Stomach smooth muscle (tissue), 2 donors: ENCODE data around the gene ZBTB7C.

Source experiments
- H3K27ac ChIP-seq: one replicate; pipeline ENCODE4 v1.7.0; 2013; ENCODE audit warnings: mild to moderate bottlenecking, low read length, inconsistent platforms
- H3K27me3 ChIP-seq, 2 donors: one replicate each; pipeline ENCODE4 v1.7.0; 2013; ENCODE audit warnings: low read length in 2 of 2; ENCODE audit not compliant: insufficient read depth in 2 of 2, control insufficient read depth in 1 of 2
- H3K36me3 ChIP-seq, 2 donors: one replicate each; pipeline ENCODE4 v1.7.0; 2013; ENCODE audit warnings: low read length in 2 of 2; ENCODE audit not compliant: control insufficient read depth in 2 of 2, insufficient read depth in 2 of 2
- H3K4me1 ChIP-seq: one replicate; pipeline ENCODE4 v1.7.0; 2013; ENCODE audit warnings: low read length; ENCODE audit not compliant: control insufficient read depth, insufficient read depth
- H3K4me3 ChIP-seq, 2 donors: one replicate each; pipeline ENCODE4 v1.7.0; 2013; ENCODE audit warnings: low read length in 2 of 2
- H3K9ac ChIP-seq, 2 donors: one replicate each; pipeline ENCODE4 v1.7.0; 2013; ENCODE audit warnings: low read length in 2 of 2, mild to moderate bottlenecking in 1 of 2
- H3K9me3 ChIP-seq, 2 donors: one replicate each; pipeline ENCODE4 v1.7.0; 2013; ENCODE audit warnings: low read length in 2 of 2; ENCODE audit not compliant: control insufficient read depth in 2 of 2
- donor health status: healthy.
- donor health status: Pancreatic carcinoma.

The ZBTB7C gene

DNA sequence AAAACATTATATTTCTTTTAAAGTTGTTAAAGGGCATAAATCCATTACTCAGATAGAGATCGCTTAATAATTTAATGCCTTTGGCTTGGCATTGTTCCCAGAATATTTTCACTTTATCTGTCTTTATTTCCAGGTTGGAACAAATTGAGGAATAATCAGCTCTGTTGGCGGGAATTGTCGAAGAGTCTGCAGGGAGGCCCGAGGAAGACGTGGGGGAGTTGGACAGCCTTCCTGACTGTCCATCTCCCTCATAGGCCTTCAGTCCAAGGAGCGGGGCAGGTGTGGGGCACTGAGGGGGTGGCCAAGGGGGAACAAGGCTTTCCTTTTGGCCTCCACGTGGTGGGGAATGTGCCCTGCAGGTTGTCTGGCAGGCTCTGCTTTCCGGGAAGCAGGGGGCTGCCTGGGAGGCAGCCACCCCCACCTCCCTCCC lies 179.6 kb downstream of the ZBTB7C start:
- Histone ChIP-seq H3K9ac (no peak overlapping the region), H3K4me3 (no peak overlapping the region), H3K9me3 (no peaks in the 10 kb centered on the region), H3K27ac (no peak overlapping the region), H3K36me3 (no peaks in the 10 kb centered on the region), H3K4me1 (peaks cover 8% of the 10 kb centered on the region), H3K27me3 (no peaks in the 10 kb centered on the region)

DNA sequence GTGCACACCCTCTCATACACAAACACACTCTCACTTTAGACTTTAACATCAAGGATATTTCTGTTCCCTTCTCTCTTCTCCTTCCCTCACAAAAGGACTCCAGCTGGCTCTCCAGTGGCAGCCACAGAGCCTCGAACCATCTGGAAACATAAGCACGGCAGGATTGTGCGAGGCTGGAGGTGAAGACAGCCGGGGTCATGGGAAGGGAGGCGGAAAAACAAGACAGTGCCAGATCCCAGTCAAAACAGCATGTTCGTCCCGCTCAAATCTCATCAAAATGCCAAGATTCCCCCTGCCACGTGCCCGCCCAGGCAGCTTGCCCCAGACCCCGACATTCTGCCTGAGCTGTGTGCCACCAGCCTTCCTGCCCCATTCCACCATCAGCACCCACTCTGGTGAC lies 180.3 kb downstream of the ZBTB7C start:
- H3K27me3 ChIP-seq, result no peaks in the 10 kb centered on the region
- no peaks in the 10 kb centered on the region for H3K9me3 ChIP-seq
- peaks cover 8% of the 10 kb centered on the region for H3K4me1 ChIP-seq
- H3K4me3 ChIP-seq, result no peak overlapping the region
- no peak overlapping the region for H3K27ac ChIP-seq
- no peaks in the 10 kb centered on the region for H3K36me3 ChIP-seq
- no peak overlapping the region for H3K9ac ChIP-seq

DNA sequence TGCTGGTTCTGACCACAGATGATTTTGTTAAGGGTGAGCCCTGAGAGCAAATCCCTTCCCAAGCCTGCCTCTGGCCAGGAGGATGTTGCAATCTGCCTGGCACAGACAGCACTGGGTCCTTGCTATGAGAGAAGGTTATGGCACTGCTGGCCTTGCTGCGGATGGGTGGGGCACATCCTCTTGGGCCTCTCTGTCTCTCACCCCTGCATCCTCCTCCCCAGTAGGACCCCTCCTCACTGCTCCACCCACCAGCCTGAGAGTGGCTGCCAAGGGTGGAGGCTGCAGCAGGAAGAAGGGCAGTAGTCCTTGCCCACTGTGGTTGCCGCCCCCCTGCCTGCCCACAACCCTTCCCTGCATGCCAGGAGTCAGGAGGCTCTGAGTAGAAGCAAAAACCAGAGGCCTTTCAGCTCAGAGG lies 180.9 kb downstream of the ZBTB7C start:
- Histone ChIP-seq H3K4me3 (no peak overlapping the region), H3K27ac (no peak overlapping the region)

DNA sequence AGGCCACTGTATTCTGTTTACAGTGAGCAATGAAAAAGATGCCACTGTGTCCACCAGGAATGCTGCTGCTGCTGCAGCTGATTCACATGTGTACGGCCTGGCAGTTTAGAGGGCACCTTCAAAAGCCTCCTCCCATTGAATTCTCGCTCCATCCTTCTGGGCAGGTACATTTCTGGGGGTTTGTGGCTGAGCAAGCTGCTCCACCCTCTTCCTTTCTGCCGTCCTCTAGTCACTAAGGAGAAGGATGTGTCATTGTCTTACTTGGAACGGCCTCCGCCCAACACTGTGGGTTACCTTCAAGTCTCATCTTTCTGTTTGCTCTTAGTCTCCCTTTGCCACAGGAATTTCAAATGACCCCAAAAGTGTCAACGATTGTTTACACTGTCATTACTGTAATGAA lies 182.0 kb downstream of the ZBTB7C start:
- no peaks in the 10 kb centered on the region for H3K36me3 ChIP-seq
- H3K4me3 ChIP-seq, result no peak overlapping the region
- no peaks in the 10 kb centered on the region for H3K9me3 ChIP-seq
- no peak overlapping the region for H3K9ac ChIP-seq
- H3K4me1 ChIP-seq, result peaks cover 8% of the 10 kb centered on the region
- H3K27me3 ChIP-seq, result no peaks in the 10 kb centered on the region
- no peak overlapping the region for H3K27ac ChIP-seq

More for the DNA sequence above, 180.9 kb downstream of the ZBTB7C start:
- Histone ChIP-seq H3K9ac (no peak overlapping the region), H3K36me3 (no peaks in the 10 kb centered on the region), H3K27me3 (no peaks in the 10 kb centered on the region), H3K4me1 (peaks cover 8% of the 10 kb centered on the region), H3K9me3 (no peaks in the 10 kb centered on the region)

DNA sequence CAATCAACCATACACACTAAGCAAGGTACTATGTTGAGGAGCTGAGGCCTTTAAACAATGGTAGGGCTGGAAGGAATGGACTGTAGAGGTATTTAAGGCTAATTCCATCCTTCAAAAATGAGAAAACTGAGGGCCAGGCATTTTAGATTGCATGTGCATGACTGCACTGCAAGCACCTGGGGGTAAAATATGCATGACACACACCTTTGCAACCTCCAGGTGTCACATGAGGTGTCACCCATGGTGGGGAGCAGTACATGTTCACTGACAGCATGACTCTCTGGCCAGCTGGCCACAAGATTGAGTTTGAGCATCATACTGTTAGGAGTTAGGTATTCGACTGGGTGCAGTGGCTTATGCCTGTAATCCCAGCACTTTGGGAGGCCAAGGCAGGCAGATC lies 182.8 kb downstream of the ZBTB7C start:
- H3K9ac ChIP-seq, result no peak overlapping the region
- no peak overlapping the region for H3K4me3 ChIP-seq
- no peaks in the 10 kb centered on the region for H3K9me3 ChIP-seq
- H3K27ac ChIP-seq, result no peak overlapping the region
- H3K27me3 ChIP-seq, result no peaks in the 10 kb centered on the region
- no peaks in the 10 kb centered on the region for H3K36me3 ChIP-seq
- H3K4me1 ChIP-seq, result peaks cover 10% of the 10 kb centered on the region

DNA sequence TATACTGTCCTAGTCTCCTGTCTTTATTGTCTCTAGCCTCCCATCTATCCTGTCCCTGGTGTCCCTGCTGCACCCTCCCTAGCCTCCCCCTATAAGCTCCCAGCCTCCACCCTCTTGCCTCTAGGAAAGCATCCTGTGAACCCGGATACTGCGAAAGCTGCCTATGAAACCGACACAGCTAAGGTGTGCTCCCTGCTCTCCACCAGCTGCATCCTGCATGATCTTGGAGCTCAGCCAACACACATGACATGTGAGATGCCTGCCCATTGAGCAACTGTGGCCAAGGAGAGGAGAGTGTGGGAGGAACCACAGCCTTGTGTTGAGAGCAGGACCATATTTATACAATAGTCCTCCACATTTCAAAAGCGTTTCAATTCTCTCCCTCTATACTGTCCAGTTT lies 187.1 kb downstream of the ZBTB7C start:
- Histone ChIP-seq H3K4me3 (no peak overlapping the region), H3K27me3 (no peaks in the 10 kb centered on the region), H3K9ac (no peak overlapping the region), H3K36me3 (no peaks in the 10 kb centered on the region), H3K27ac (no peak overlapping the region), H3K4me1 (peaks cover 4% of the 10 kb centered on the region), H3K9me3 (no peaks in the 10 kb centered on the region)

DNA sequence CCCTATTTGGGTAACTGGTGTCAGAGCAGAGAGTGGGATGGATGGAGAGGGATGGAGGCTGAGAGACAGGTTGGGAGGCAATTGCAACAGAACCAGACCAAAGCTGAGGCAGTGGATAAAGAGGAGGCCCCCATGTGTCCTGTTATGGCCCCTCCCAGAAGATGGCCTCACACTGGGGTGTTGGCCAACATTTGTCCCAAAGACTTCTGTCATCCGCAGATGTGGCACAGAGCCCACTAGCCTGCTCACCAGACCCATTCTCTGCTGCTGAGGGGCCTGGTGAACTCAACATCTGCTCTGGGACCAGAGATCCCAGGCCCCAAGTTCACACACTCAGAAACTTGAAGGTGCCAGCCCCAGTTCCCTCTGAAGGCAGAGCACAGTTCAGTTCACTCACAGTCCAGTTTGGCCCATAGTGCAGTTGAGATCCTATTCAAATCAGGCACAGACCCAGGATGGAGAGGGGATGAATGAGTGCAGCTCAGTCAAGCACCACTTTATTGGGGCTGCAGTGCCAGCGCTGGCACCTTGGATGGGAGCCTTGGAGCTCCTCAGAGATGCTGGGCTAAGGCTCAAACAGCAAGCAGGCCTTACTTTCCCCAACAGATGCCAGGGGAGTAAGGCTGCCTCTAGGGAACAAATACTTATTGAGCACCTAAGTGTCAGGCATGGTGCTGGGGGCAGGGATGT lies 189.2 kb downstream of the ZBTB7C start:
- Histone ChIP-seq H3K27ac (no peak overlapping the region), H3K4me3 (no peak overlapping the region), H3K27me3 (no peaks in the 10 kb centered on the region), H3K4me1 (peaks cover 2% of the 10 kb centered on the region), H3K36me3 (no peaks in the 10 kb centered on the region), H3K9ac (no peak overlapping the region), H3K9me3 (no peaks in the 10 kb centered on the region)

DNA sequence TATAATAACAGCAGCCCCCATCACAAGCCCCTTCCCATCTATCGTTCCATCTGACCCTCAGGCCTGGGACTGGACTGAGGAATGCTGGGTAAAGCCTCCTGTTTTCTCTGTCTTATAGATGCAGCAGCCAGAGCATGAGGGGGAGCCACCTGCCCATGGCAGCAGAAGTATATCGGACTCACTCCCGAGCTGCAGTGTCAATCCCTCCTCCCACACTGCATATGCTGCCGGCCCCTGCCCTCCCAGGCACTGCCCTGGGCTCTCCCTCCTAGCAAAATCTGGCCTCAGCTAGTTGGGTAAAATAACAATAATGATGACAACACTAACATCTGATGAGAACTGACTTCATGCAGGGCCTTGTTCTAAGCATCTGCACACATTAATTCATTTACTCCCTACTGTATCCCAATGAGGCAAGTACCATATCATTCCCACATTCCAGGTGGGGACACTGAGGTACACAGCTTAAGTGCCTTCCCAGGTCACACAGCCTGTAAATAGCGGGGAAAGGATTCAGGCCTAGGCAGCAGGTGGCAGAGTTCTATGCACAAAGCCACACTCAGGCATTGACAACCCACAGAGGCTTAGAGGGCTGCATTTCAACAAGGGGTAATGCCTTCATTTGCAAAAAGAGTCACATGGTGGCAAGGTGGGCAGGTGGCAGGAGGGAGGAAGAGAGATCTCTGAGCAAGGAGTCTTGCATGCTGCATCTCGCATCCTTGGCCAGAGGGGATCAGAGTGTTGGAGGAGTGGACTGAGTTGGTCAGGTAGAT lies 190.0 kb downstream of the ZBTB7C start:
- no peaks in the 10 kb centered on the region for H3K9me3 ChIP-seq
- H3K27ac ChIP-seq, result no peak overlapping the region
- no peak overlapping the region for H3K4me3 ChIP-seq
- no peaks in the 10 kb centered on the region for H3K27me3 ChIP-seq
- peaks cover 2% of the 10 kb centered on the region for H3K4me1 ChIP-seq
- no peak overlapping the region for H3K9ac ChIP-seq
- no peaks in the 10 kb centered on the region for H3K36me3 ChIP-seq

DNA sequence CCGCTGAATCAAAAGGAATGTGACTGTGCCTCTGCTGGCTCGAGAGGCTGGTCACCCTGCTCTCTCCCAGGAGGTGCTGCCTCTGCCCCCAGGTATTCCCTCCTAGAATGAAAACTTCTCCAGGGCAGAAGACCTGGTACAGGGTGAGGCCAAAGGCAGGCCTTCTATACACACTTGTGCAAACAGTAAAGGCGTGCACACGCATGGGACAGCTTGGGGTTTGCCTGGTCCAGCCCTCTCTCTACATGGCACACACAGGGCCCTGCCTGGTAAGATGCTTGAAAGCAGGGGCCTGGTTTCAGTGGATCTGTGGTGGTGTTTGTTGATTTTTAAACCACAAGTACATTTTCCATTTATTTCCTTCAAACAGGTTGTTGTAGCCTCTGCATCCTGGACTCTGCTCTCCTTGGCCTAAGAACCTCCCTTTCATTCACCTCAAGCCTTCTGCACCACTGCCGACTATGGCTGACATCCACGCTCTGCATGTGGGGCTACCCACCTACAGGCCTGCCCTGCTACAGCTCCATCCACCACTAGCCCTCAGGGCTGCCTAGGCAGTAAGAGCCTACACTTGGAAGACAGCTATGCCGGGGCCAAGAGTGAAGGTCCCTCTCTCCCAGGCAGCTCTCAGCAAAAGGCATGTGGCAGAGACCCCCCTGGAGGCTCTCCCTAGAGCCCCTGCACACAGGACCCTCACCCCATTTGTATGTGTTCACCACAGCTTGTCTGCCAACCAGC lies 190.7 kb downstream of the ZBTB7C start:
- Histone ChIP-seq H3K27me3 (no peaks in the 10 kb centered on the region), H3K4me3 (no peak overlapping the region), H3K9ac (no peak overlapping the region), H3K9me3 (no peaks in the 10 kb centered on the region), H3K4me1 (peaks cover 2% of the 10 kb centered on the region), H3K27ac (no peak overlapping the region), H3K36me3 (no peaks in the 10 kb centered on the region)

DNA sequence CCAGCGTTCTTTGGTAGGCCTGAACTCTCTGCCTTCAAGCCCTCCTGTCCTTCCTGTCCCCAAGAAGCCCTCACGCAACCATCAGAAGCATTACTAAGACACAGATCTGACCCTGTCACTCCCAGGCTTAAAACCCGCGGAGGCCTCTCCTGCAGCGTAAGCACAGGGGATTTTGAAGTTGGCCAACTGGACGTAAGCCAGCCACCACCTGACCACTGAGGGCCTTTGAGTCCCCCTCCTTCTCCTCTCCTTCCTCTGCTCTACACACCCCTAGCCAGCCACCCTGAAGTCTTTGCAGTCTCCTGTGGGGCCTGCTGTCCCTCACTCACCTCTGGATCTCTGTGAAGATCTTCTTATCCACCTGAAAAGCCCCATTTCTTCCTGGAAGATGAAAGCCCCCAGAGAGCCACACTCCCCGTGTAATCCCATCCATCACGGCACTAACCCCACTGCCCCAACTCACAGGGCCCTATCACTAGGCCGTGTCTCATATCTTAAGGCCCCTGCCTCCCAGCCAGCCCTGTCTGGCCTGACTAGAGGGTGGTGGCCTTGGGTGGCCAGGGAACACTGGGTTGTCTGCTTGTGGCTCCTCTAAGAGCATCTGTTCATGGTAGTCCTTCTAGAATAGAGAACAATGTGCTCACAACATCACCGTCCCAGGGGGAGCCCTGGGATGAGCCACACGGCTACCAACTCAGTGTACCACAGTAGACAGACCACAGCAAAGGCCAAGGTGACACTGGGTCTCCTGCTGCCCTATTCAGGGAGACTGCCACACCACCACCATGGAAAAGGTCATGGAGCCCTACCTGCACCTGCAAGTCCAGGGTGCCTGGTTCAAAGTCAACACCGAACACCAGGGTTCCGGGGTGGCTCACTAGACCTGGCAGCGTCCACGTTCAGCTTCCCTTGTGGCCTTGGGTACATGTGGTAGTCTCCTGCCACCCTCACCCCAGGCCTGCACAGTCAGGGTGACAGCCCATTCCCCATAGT lies 191.6 kb downstream of the ZBTB7C start:
- Histone ChIP-seq H3K9ac (no peak overlapping the region), H3K27me3 (no peaks in the 10 kb centered on the region), H3K36me3 (no peaks in the 10 kb centered on the region), H3K4me1 (peaks cover 2% of the 10 kb centered on the region), H3K4me3 (no peak overlapping the region), H3K9me3 (no peaks in the 10 kb centered on the region), H3K27ac (no peak overlapping the region)
